K562 (cell line): Measurements from ENCODE around the gene FOXA3. TPM values are rescaled to one million over a fixed set of nuclear protein-coding genes. Genes with fewer than 3 reads are reported as not detected.

Experiments used
- ATF6 ChIP-seq: sonication (generic); formaldehyde crosslinking; IDR thresholded peaks from 2 replicates; pipeline ENCODE4 v1.4.0; 2020; ENCODE audit warnings: mild to moderate bottlenecking, missing genetic modification reagents
- DDX20 ChIP-seq: fragments of 450-650 bp; IDR thresholded peaks from 2 replicates; pipeline ENCODE4 v1.6.1; 2016; ENCODE audit warnings: missing genetic modification characterization, low read depth, mild to moderate bottlenecking, missing compliant biosample characterization, moderate library complexity
- ETS1 ChIP-seq: conservative IDR thresholded peaks from 2 replicates; pipeline ENCODE4 v1.6.1; 2011; ENCODE audit warnings: low read depth, mild to moderate bottlenecking, low read length; ENCODE audit not compliant: control insufficient read depth
- FOXM1 ChIP-seq, 2 experiments: fragments of 450-650 bp in 1 of 2; sonication (generic) in 1 of 2; formaldehyde crosslinking in 1 of 2; IDR thresholded peaks; 2 replicates each; pipeline versions ENCODE4 v1.6.1 to v1.9.0; 2017 to 2022; ENCODE audit warnings: low read depth in 2 of 2, mild to moderate bottlenecking in 2 of 2, missing genetic modification reagents in 1 of 2, moderate library complexity in 1 of 2
- GABPB1 ChIP-seq: sonication (generic); formaldehyde crosslinking; IDR thresholded peaks from 2 replicates; pipeline ENCODE4 v1.8.0; 2022; ENCODE audit warnings: mild to moderate bottlenecking, missing genetic modification reagents
- HIVEP1 ChIP-seq: fragments of 250-450 bp; sonication (Bioruptor Pico); IDR thresholded peaks from 2 replicates; pipeline ENCODE4 v1.4.0; 2020; ENCODE audit warnings: mild to moderate bottlenecking
- HNRNPL ChIP-seq: fragments of 200-400 bp; formaldehyde crosslinking; IDR thresholded peaks from 2 replicates; pipeline ENCODE4 v1.6.1; 2017; ENCODE audit warnings: low read depth, mild to moderate bottlenecking, low read length
- IRF1 ChIP-seq: sonication (generic); formaldehyde crosslinking; IDR thresholded peaks from 2 replicates; pipeline ENCODE4 v1.8.0; 2022; ENCODE audit warnings: missing genetic modification reagents, mild to moderate bottlenecking, borderline replicate concordance
- MAX ChIP-seq: sonication (generic); formaldehyde crosslinking; IDR thresholded peaks from 2 replicates; pipeline ENCODE4 v1.9.0; 2022; ENCODE audit warnings: mild to moderate bottlenecking, missing genetic modification reagents
- PHF20 ChIP-seq: fragments of 450-650 bp; IDR thresholded peaks from 2 replicates; pipeline ENCODE4 v1.6.1; 2018; ENCODE audit not compliant: partially characterized antibody
- PHF21A ChIP-seq: fragments of 450-650 bp; IDR thresholded peaks from 2 replicates; pipeline ENCODE4 v1.6.1; 2017; ENCODE audit warnings: low read depth, borderline replicate concordance
- RCOR1 ChIP-seq, 2 experiments: IDR thresholded peaks; 2 replicates each; pipeline ENCODE4 v1.6.1; 2012; ENCODE audit warnings: low read depth in 2 of 2, low read length in 2 of 2, borderline replicate concordance in 1 of 2, improper control_type of control experiment in 1 of 2
- SMC3 ChIP-seq: conservative IDR thresholded peaks from 2 replicates; pipeline ENCODE4 v1.6.1; 2011; ENCODE audit warnings: low read depth, low read length, improper control_type of control experiment; ENCODE audit not compliant: insufficient read depth
- SRF ChIP-seq, 2 experiments: fragments of 250-450, 450-650 bp in 1 of 2; sonication (Bioruptor Pico) in 1 of 2; sonication (generic) in 1 of 2; formaldehyde crosslinking; IDR thresholded peaks; 2 replicates each; pipeline versions ENCODE4 v1.5.0 to v1.5.1; 2020 to 2022; ENCODE audit warnings: mild to moderate bottlenecking in 1 of 2, missing genetic modification reagents in 1 of 2
- SRSF3 ChIP-seq: fragments of 200-400 bp; formaldehyde crosslinking; IDR thresholded peaks from 2 replicates; pipeline ENCODE4 v1.6.1; 2016; ENCODE audit warnings: mild to moderate bottlenecking, low read length, moderate library complexity; ENCODE audit not compliant: insufficient read depth
- TAF9B ChIP-seq: fragments of 450-650 bp; IDR thresholded peaks from 2 replicates; pipeline ENCODE4 v1.6.1; 2018; ENCODE audit warnings: mild to moderate bottlenecking; ENCODE audit not compliant: partially characterized antibody
- ZBTB34 ChIP-seq: fragments of 250-450 bp; sonication (Bioruptor Pico); IDR thresholded peaks from 2 replicates; pipeline ENCODE4 v1.8.0; 2021; ENCODE audit warnings: mild to moderate bottlenecking, moderate library complexity
- ZNF121 ChIP-seq: sonication (generic); formaldehyde crosslinking; conservative IDR thresholded peaks from 2 replicates; pipeline ENCODE4 v1.8.0; 2022; ENCODE audit warnings: missing genetic modification reagents
- ZNF589 ChIP-seq: fragments of 200-800 bp; sonication (Bioruptor generic); IDR thresholded peaks from 2 replicates; pipeline ENCODE4 v1.6.1; 2016; ENCODE audit warnings: low read depth, missing genetic modification characterization, missing compliant biosample characterization
- ZNF707 ChIP-seq: fragments of 250-450 bp; sonication (Bioruptor Pico); conservative IDR thresholded peaks from 2 replicates; pipeline ENCODE4 v1.8.0; 2022; ENCODE audit warnings: inconsistent platforms, mild to moderate bottlenecking, moderate library complexity
- ZNF77 ChIP-seq: fragments of 250-450 bp; sonication (Bioruptor Pico); IDR thresholded peaks from 2 replicates; pipeline ENCODE4 v1.5.0; 2020
- polyA plus RNA-seq, 8 experiments: library from polyadenylated mRNA; depleted of rRNA in 4 of 8; stranded (reverse) in 5 of 8; unstranded in 3 of 8; fragments of >200 nt; fragmentation: Nextera tagmentation in 2 of 8; fragmentation: Illumina TruSeq in 1 of 8; extraction: Ambion mirVana in 2 of 8; extraction: Trizol in 1 of 8; gene quantifications; 2 replicates each; pipeline versions ENCODE4 v1.2.1 to v1.2.3, GENCODE V29; 2011 to 2014; ENCODE audit warnings: inconsistent platforms in 1 of 8, missing spikeins in 1 of 8
- total RNA-seq, 7 experiments: library from RNA; depleted of rRNA in 6 of 7; stranded (reverse); fragments of >200 nt in 6 of 7; fragmentation: Illumina TruSeq in 2 of 7; extraction: Trizol in 2 of 7; gene quantifications; 2 replicates each; pipeline versions ENCODE4 v1.2.1 to v1.2.3, GENCODE V29; 2011 to 2021; ENCODE audit warnings: low replicate concordance in 1 of 7

Gene FOXA3
- total and polyA plus RNA-seq, 9 of the 15 experiments (the other 6 are each of a cell fraction or from before 2014, with no cell fraction given) = 1.3 to 15.5 (median 4.7) TPM

GRCh38 chr19:45876411-45877197 is 12.5 kb downstream of the FOXA3 start (continued):
- TF ChIP-seq ZNF589 (CRISPR knock-in tag) (no peak), SMC3 (no peak), PHF20 (peak; percentile 53), IRF1 (CRISPR knock-in tag) (no peak), PHF21A (no peak), SRSF3 (no peak), ZBTB34 (CRISPR knock-in tag) (no peak), RCOR1 (IDR thresholded peaks at IDR 0.05; ENCODE audit: borderline replicate concordance in 1 of 2, low read depth in 2 of 2, low read length in 2 of 2) (no peak), GABPB1 (0 out of 2 replicates have a peak, but pooled peaks have one; percentile 26), ETS1 (no peak), ZNF121 (no peak), TAF9B (no peak), FOXM1 (IDR thresholded peaks at IDR 0.05; ENCODE audit: low read depth) (no peak), FOXM1 (CRISPR knock-in tag; IDR thresholded peaks at IDR 0.05; ENCODE audit: low read depth) (no peak), ATF6 (no peak), ZNF77 (CRISPR knock-in tag) (no peak), SRF (CRISPR knock-in tag; IDR thresholded peaks at IDR 0.05) (no peak), MAX (CRISPR knock-in tag) (no peak), DDX20 (no peak), ZNF707 (CRISPR knock-in tag) (no peak), HIVEP1 (CRISPR knock-in tag) (no peak), HNRNPL (no peak)
